Measurements from ENCODE around the gene P2RY8. TPM values are rescaled to one million over a fixed set of nuclear protein-coding genes. Genes with fewer than 3 reads are reported as not detected.

Gene P2RY8
- total and polyA plus RNA-seq, 10 of the 15 experiments (the other 5 are each of a cell fraction or from before 2014, with no cell fraction given): 2.0 to 64.4 (median 36.5) TPM

DNA sequence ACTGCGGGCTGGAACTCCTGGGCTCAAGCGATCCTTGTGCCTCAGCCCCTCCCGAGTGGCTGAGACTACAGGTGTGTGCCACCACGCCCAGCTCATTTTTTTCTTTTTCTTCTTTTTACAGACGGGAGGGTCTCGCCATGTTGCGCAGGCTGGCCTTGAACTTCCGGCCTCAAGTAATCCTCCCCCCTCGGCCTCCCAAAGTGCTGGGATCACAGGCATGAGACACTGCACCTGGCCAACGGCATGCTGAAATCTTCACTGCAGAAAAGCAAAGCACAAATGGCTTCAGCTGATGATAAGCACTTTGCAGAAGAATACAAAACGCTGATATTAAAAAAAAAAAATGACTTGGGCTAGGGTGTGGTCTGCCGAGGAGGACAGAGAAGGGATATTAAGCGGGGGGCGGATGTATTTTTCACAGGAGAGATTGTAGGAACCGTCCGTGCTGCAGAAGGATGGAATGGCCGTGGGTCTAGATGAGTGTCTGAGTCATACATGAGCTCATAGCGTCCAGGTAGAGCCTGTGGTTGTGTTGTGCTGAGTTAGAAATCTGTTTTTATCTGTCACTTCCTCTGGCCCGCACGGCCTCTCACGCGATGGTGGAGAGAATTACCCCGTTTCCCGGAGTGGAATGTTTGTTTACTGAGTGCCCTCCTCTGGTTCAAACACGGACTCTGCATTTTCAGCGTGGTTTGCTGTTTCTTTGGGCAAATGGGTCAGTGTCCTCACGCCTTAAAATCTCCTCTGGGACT, 45.9 kb upstream of the P2RY8 start (continued):
- TF ChIP-seq, protein P1, sequence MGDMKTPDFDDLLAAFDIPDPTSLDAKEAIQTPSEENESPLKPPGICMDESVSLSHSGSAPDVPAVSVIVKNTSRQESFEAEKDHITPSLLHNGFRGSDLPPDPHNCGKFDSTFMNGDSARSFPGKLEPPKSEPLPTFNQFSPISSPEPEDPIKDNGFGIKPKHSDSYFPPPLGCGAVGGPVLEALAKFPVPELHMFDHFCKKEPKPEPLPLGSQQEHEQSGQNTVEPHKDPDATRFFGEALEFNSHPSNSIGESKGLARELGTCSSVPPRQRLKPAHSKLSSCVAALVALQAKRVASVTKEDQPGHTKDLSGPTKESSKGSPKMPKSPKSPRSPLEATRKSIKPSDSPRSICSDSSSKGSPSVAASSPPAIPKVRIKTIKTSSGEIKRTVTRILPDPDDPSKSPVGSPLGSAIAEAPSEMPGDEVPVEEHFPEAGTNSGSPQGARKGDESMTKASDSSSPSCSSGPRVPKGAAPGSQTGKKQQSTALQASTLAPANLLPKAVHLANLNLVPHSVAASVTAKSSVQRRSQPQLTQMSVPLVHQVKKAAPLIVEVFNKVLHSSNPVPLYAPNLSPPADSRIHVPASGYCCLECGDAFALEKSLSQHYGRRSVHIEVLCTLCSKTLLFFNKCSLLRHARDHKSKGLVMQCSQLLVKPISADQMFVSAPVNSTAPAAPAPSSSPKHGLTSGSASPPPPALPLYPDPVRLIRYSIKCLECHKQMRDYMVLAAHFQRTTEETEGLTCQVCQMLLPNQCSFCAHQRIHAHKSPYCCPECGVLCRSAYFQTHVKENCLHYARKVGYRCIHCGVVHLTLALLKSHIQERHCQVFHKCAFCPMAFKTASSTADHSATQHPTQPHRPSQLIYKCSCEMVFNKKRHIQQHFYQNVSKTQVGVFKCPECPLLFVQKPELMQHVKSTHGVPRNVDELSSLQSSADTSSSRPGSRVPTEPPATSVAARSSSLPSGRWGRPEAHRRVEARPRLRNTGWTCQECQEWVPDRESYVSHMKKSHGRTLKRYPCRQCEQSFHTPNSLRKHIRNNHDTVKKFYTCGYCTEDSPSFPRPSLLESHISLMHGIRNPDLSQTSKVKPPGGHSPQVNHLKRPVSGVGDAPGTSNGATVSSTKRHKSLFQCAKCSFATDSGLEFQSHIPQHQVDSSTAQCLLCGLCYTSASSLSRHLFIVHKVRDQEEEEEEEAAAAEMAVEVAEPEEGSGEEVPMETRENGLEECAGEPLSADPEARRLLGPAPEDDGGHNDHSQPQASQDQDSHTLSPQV (IDR thresholded peaks at IDR 0.05): no peak
- TF ChIP-seq SMC3 (IDR thresholded peaks at IDR 0.05; ENCODE audit: borderline replicate concordance, low read length): peak; percentile 29; the same call in 1 of the 2 replicates
- TF ChIP-seq, protein P2, sequence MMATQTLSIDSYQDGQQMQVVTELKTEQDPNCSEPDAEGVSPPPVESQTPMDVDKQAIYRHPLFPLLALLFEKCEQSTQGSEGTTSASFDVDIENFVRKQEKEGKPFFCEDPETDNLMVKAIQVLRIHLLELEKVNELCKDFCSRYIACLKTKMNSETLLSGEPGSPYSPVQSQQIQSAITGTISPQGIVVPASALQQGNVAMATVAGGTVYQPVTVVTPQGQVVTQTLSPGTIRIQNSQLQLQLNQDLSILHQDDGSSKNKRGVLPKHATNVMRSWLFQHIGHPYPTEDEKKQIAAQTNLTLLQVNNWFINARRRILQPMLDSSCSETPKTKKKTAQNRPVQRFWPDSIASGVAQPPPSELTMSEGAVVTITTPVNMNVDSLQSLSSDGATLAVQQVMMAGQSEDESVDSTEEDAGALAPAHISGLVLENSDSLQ (IDR thresholded peaks at IDR 0.05): no peak
- TF ChIP-seq PAX8 (IDR thresholded peaks at IDR 0.05): no peak
- TF ChIP-seq CREB1 (IDR thresholded peaks at IDR 0.05; ENCODE audit: low read depth): peak; percentile 91
- no peak for TF ChIP-seq RBBP5 (conservative IDR thresholded peaks at IDR 0.05)
- peak in 1 of 2 experiments; percentile 44; a peak in 1 of 4 replicates for TF ChIP-seq SRF (IDR thresholded peaks at IDR 0.05; ENCODE audit: low read depth in 2 of 2, low read length in 2 of 2)
- TF ChIP-seq, protein P3, sequence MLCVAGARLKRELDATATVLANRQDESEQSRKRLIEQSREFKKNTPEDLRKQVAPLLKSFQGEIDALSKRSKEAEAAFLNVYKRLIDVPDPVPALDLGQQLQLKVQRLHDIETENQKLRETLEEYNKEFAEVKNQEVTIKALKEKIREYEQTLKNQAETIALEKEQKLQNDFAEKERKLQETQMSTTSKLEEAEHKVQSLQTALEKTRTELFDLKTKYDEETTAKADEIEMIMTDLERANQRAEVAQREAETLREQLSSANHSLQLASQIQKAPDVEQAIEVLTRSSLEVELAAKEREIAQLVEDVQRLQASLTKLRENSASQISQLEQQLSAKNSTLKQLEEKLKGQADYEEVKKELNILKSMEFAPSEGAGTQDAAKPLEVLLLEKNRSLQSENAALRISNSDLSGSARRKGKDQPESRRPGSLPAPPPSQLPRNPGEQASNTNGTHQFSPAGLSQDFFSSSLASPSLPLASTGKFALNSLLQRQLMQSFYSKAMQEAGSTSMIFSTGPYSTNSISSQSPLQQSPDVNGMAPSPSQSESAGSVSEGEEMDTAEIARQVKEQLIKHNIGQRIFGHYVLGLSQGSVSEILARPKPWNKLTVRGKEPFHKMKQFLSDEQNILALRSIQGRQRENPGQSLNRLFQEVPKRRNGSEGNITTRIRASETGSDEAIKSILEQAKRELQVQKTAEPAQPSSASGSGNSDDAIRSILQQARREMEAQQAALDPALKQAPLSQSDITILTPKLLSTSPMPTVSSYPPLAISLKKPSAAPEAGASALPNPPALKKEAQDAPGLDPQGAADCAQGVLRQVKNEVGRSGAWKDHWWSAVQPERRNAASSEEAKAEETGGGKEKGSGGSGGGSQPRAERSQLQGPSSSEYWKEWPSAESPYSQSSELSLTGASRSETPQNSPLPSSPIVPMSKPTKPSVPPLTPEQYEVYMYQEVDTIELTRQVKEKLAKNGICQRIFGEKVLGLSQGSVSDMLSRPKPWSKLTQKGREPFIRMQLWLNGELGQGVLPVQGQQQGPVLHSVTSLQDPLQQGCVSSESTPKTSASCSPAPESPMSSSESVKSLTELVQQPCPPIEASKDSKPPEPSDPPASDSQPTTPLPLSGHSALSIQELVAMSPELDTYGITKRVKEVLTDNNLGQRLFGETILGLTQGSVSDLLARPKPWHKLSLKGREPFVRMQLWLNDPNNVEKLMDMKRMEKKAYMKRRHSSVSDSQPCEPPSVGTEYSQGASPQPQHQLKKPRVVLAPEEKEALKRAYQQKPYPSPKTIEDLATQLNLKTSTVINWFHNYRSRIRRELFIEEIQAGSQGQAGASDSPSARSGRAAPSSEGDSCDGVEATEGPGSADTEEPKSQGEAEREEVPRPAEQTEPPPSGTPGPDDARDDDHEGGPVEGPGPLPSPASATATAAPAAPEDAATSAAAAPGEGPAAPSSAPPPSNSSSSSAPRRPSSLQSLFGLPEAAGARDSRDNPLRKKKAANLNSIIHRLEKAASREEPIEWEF (IDR thresholded peaks at IDR 0.05; ENCODE audit: insufficient replicate concordance, low read depth, low read length): no peak
- peak; percentile 39; the same call in 1 of the 2 replicates for TF ChIP-seq RAD21 (IDR thresholded peaks at IDR 0.05; ENCODE audit: insufficient read depth, low read depth, low read length)
- TF ChIP-seq, protein P4, sequence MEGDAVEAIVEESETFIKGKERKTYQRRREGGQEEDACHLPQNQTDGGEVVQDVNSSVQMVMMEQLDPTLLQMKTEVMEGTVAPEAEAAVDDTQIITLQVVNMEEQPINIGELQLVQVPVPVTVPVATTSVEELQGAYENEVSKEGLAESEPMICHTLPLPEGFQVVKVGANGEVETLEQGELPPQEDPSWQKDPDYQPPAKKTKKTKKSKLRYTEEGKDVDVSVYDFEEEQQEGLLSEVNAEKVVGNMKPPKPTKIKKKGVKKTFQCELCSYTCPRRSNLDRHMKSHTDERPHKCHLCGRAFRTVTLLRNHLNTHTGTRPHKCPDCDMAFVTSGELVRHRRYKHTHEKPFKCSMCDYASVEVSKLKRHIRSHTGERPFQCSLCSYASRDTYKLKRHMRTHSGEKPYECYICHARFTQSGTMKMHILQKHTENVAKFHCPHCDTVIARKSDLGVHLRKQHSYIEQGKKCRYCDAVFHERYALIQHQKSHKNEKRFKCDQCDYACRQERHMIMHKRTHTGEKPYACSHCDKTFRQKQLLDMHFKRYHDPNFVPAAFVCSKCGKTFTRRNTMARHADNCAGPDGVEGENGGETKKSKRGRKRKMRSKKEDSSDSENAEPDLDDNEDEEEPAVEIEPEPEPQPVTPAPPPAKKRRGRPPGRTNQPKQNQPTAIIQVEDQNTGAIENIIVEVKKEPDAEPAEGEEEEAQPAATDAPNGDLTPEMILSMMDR (IDR thresholded peaks at IDR 0.05 in 2 of 3, conservative IDR thresholded peaks at IDR 0.05 in 1 of 3; ENCODE audit: control insufficient read depth in 2 of 3, extremely low read depth in 1 of 3, insufficient read depth in 1 of 3, low read depth in 3 of 3, low read length in 3 of 3): peak in 2 of 3 experiments; percentile 19 to 23; a peak in 2 of 6 replicates
- TF ChIP-seq SIN3A (IDR thresholded peaks at IDR 0.05; ENCODE audit: low read depth, low read length): no peak
- TF ChIP-seq HDGF (IDR thresholded peaks at IDR 0.05): no peak
- no peak for TF ChIP-seq IRF4 (IDR thresholded peaks at IDR 0.05; ENCODE audit: low read depth, low read length)
- peak in 1 of 2 experiments; percentile 70; a peak in 2 of 4 replicates for TF ChIP-seq ETV6 (conservative IDR thresholded peaks at IDR 0.05 in 1 of 2, IDR thresholded peaks at IDR 0.05 in 1 of 2; ENCODE audit: borderline replicate concordance in 1 of 2, low read depth in 1 of 2)
- no peak for TF ChIP-seq CBX3 (IDR thresholded peaks at IDR 0.05; ENCODE audit: borderline replicate concordance, low read depth)
- peak; percentile 63 for TF ChIP-seq GABPA (IDR thresholded peaks at IDR 0.05; ENCODE audit: low read depth)
